SK-N-MC (cell line): ENCODE data around the gene TMEM161B.

ENCODE experiments used
- EZH2 ChIP-seq: fragments of 200-600 bp; sonication (generic); IDR thresholded peaks from one replicate; pipeline ENCODE4 v1.6.1; 2017; ENCODE audit warnings: antibody characterized with exemption
- FOXP2 ChIP-seq: optimal IDR thresholded peaks from 2 replicates; pipeline ENCODE3; 2011; ENCODE audit warnings: mild to moderate bottlenecking, moderate library complexity; ENCODE audit not compliant: insufficient read depth; ENCODE audit errors: extremely low read length, control extremely low read depth
- POLR2AphosphoS5 ChIP-seq: IDR thresholded peaks from 2 replicates; pipeline ENCODE4 v1.6.1; 2012; ENCODE audit warnings: mild to moderate bottlenecking, low read depth, low read length, borderline replicate concordance

DNA sequence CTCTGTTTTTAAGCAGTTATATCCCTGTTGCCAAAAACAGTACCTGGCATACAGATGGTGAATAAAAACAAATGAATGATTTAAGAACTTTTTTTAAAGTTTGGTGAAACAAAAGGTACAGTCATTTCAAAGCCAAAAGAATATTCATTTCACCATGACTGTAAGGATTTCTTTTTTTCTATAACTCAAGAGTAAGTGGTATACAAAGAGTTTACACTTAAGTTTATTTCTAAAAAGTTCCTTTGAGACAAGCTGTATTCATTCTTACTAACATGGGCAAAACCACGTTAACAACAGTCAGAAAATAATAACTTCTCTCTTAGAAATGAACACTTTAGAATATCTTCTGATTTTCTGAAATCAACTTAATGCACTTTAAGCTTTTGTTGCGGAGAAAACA is 5.3 kb downstream of the TMEM161B start:
- TF ChIP-seq POLR2AphosphoS5 = no peak
- no peak for TF ChIP-seq EZH2
- TF ChIP-seq FOXP2 = no peak
